Measurements from ENCODE around the gene CHSY1.

The CHSY1 gene

DNA sequence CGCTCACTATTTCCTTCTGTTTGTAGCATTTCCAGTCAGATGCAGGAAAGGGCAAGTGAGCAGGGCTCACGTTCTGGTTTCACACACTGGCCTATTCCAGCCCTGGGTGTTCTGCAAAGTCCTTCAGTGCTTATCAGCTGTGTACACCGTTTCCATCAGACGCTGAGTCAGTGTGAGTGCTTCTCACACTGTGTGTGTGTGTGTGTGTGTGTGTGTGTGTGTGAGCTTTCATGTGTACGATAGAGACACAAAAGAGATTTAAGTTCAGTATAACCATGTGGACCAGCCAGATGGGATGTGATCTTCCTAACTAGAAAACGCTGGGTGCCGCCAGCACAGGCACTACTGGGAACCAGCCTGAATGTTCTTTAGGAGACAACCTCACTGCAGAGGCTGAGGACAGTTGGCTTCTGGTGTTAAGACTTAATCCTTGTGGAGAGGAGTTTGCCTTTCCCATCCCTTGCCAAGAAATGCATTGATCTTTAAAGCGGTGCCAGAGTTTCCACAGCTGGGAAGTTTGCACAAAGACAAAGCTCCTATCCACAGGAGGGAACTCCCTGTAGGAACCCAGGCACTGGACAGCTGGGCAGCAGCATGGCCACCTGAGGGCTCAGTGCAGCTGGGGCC lies 3.9 kb upstream of the CHSY1 start:
- Histone ChIP-seq H3K79me2 (no peaks in the 10 kb centered on the region), H2AFZ (no peak overlapping the region), H3K4me2 (ENCODE audit: low read length) (no peak overlapping the region), H3K27me3 (ENCODE audit: control insufficient read depth, insufficient read depth, low read length) (no peaks in the 10 kb centered on the region), H3K9me3 (ENCODE audit: control insufficient read depth, low read length) (no peaks in the 10 kb centered on the region), H3K4me3 (ENCODE audit: low read depth, low read length) (no peak overlapping the region), H3K4me1 (no peaks in the 10 kb centered on the region), H3K36me3 (ENCODE audit: control insufficient read depth, insufficient read depth, low read length) (no peaks in the 10 kb centered on the region), H3K27ac (no peak overlapping the region), H3K9ac (no peak overlapping the region)
- TF ChIP-seq, protein P1, sequence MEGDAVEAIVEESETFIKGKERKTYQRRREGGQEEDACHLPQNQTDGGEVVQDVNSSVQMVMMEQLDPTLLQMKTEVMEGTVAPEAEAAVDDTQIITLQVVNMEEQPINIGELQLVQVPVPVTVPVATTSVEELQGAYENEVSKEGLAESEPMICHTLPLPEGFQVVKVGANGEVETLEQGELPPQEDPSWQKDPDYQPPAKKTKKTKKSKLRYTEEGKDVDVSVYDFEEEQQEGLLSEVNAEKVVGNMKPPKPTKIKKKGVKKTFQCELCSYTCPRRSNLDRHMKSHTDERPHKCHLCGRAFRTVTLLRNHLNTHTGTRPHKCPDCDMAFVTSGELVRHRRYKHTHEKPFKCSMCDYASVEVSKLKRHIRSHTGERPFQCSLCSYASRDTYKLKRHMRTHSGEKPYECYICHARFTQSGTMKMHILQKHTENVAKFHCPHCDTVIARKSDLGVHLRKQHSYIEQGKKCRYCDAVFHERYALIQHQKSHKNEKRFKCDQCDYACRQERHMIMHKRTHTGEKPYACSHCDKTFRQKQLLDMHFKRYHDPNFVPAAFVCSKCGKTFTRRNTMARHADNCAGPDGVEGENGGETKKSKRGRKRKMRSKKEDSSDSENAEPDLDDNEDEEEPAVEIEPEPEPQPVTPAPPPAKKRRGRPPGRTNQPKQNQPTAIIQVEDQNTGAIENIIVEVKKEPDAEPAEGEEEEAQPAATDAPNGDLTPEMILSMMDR (IDR thresholded peaks at IDR 0.05) = no peak

- no peak overlapping the region for H3K9ac ChIP-seq
- no peak overlapping the region for H3K4me3 ChIP-seq (ENCODE audit: low read depth, low read length)
- H3K4me1 ChIP-seq = peaks cover 2% of the 10 kb centered on the region
- no peak overlapping the region for H3K4me2 ChIP-seq (ENCODE audit: low read length)
- no peak overlapping the region for H3K27ac ChIP-seq
- H3K79me2 ChIP-seq = peaks cover 5% of the 10 kb centered on the region
- no peaks in the 10 kb centered on the region for H3K27me3 ChIP-seq (ENCODE audit: control insufficient read depth, insufficient read depth, low read length)
- H3K9me3 ChIP-seq (ENCODE audit: control insufficient read depth, low read length) = no peaks in the 10 kb centered on the region
- no peak overlapping the region for H2AFZ ChIP-seq
- TF ChIP-seq, protein P1 (IDR thresholded peaks at IDR 0.05) = no peak
- H3K36me3 ChIP-seq (ENCODE audit: control insufficient read depth, insufficient read depth, low read length) = no peaks in the 10 kb centered on the region
Measured at GRCh38 chr15:101255051-101255395, 3.2 kb upstream of the CHSY1 start.

DNA sequence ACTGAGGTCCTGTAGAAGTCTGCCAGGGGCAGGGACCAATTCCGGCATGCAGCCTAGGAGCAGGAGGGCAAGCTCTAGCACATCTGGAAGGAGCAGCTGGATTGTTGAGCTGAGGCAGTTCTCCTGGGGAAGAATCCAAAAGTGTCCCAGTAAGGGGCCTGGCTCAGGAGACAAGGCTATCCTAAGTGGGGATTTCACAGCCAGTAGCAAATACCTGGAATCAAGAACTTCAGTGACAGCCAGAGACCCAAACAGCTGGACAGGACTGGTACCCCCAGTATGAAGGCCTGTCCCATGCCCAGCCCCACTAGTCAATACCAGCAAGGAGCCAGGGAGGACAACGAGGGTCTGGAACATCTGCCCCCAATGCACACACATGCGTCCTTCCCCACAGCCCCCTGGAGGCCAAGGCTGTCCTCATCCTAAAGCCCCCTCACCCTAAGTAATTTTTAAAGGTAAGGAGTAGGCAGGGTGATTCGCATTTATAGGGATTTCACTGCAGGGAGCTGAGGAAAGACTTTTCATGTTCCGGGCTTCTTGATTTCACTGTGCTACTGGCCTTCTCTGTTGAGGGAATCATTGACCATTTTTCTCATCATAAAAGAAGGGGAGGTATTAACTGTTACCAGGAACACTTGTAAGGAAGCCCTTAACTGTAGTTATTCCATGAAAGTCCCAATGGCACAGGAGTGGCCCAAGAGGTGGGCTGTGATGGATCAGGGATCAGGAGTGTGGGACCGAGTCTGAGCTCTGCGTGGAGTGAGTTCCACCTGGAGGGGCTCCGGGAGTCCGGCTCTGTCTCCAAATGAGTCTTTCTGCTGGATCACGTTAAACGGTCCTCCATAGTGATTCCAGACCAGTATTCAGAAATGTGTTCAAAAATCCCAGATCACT lies 2.6 kb upstream of the CHSY1 start:
- Histone ChIP-seq H3K9me3 (ENCODE audit: control insufficient read depth, low read length) (no peaks in the 10 kb centered on the region), H3K4me1 (peaks cover 4% of the 10 kb centered on the region), H2AFZ (no peak overlapping the region), H3K27ac (no peak overlapping the region), H3K4me2 (ENCODE audit: low read length) (no peak overlapping the region), H3K36me3 (ENCODE audit: control insufficient read depth, insufficient read depth, low read length) (no peaks in the 10 kb centered on the region), H3K79me2 (peaks cover 10% of the 10 kb centered on the region), H3K4me3 (ENCODE audit: low read depth, low read length) (no peak overlapping the region), H3K9ac (no peak overlapping the region), H3K27me3 (ENCODE audit: control insufficient read depth, insufficient read depth, low read length) (no peaks in the 10 kb centered on the region)
- TF ChIP-seq, protein P1 (IDR thresholded peaks at IDR 0.05) = no peak

DNA sequence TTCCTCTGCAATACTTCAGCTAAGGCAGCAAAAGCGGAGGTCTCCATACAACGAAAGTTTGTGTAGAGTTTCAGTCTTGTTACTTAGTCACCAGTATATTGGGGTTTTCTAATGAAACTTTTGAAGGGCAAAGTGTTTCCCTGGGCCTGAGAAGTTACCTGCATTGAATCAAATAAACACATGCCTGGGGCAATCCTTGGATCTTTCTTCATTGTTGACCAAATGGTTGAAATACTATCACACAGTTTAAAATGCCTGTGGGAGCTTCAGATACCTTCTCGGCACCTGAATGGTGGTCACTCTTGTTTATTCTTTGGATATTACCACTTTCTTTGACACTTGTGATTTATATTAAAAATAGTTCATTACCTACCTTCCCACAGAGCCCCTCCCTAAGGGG lies 988 bp upstream of the CHSY1 start:
- peak overlapping the region; percentile 76 for H2AFZ ChIP-seq
- peaks cover 4% of the 10 kb centered on the region for H3K4me1 ChIP-seq
- peak overlapping the region; percentile 66 for H3K4me3 ChIP-seq (ENCODE audit: low read depth, low read length)
- peak overlapping the region; percentile 72 for H3K4me2 ChIP-seq (ENCODE audit: low read length)
- H3K9me3 ChIP-seq (ENCODE audit: control insufficient read depth, low read length) = no peaks in the 10 kb centered on the region
- no peak overlapping the region for H3K27ac ChIP-seq
- H3K9ac ChIP-seq = no peak overlapping the region
- H3K79me2 ChIP-seq = peaks cover 13% of the 10 kb centered on the region
- TF ChIP-seq, protein P1 (IDR thresholded peaks at IDR 0.05) = no peak
- H3K36me3 ChIP-seq (ENCODE audit: control insufficient read depth, insufficient read depth, low read length) = no peaks in the 10 kb centered on the region
- H3K27me3 ChIP-seq (ENCODE audit: control insufficient read depth, insufficient read depth, low read length) = no peaks in the 10 kb centered on the region
